ENCODE data around the gene ALG6.

GRCh38 chr1:63411066-63411465, 43.6 kb downstream of the ALG6 start:
- TF ChIP-seq EZH2 (IDR thresholded peaks at IDR 0.05; ENCODE audit: insufficient read depth, poor library complexity, severe bottlenecking) = no peak
- no peak for TF ChIP-seq EZH2phosphoT487 (IDR thresholded peaks at IDR 0.05; ENCODE audit: insufficient read depth, low read depth)
